GM11168 (cell line): ENCODE data around the gene ISL2.

Experiments
- in situ Hi-C: fragments of 300-500 bp; cut with MboI; formaldehyde crosslinking; loops from one replicate; pipeline ENCODE4 v1.12.0; 2022; ENCODE audit warnings: low sequenced_read_pairs; ENCODE audit not compliant: unreplicated experiment

The ISL2 gene

GRCh38 chr15:76368122-76368621, 31.6 kb downstream of the ISL2 start:
- in situ Hi-C loops: no loop called here

GRCh38 chr15:76376029-76376428, 39.5 kb downstream of the ISL2 start:
- in situ Hi-C loops: no loop called here

- in situ Hi-C loops: no loop called here
Measured at GRCh38 chr15:76376816-76377215, 40.2 kb downstream of the ISL2 start.

- in situ Hi-C loops: no loop called here
Measured at GRCh38 chr15:76377217-76377616, 40.6 kb downstream of the ISL2 start.

GRCh38 chr15:76377751-76378150, 41.2 kb downstream of the ISL2 start:
- in situ Hi-C loops: no loop called here

GRCh38 chr15:76378691-76379090, 42.1 kb downstream of the ISL2 start:
- in situ Hi-C loops: no loop called here

GRCh38 chr15:76380249-76380648, 43.7 kb downstream of the ISL2 start:
- in situ Hi-C loops: no loop called here

- in situ Hi-C loops: no loop called here
Measured at GRCh38 chr15:76381366-76381765, 44.8 kb downstream of the ISL2 start.

GRCh38 chr15:76382987-76383728, 46.6 kb downstream of the ISL2 start:
- in situ Hi-C loops: no loop called here

GRCh38 chr15:76384409-76384808, 47.8 kb downstream of the ISL2 start:
- in situ Hi-C loops: no loop called here

GRCh38 chr15:76386178-76386577, 49.6 kb downstream of the ISL2 start:
- in situ Hi-C loops: no loop called here

GRCh38 chr15:76386926-76387325, 50.4 kb downstream of the ISL2 start:
- in situ Hi-C loops: no loop called here

- in situ Hi-C loops: no loop called here
Measured at GRCh38 chr15:76390571-76390970, 54.0 kb downstream of the ISL2 start.

GRCh38 chr15:76391309-76391708, 54.7 kb downstream of the ISL2 start:
- in situ Hi-C loops: no loop called here

GRCh38 chr15:76391847-76392246, 55.3 kb downstream of the ISL2 start:
- in situ Hi-C loops: no loop called here
